CD4-positive, alpha-beta T cell (primary cell): ENCODE measurements around the gene ZNF438. TPM values are rescaled to one million over a fixed set of nuclear protein-coding genes. Genes with fewer than 3 reads are reported as not detected.

Source experiments
- ATAC-seq: fragments of 200-7000 bp; cut with Tn5 transposase; one replicate; pipeline ENCODE4 v1.10.0; 2022; ENCODE audit warnings: mild to moderate bottlenecking; ENCODE audit not compliant: poor library complexity
- CTCF ChIA-PET: fragments of 350-600 bp; sonication (Branson Sonifier 250); formaldehyde crosslinking; loops from one replicate; lab custom pipeline; 2021; ENCODE audit warnings: antibody characterized with exemption, inconsistent platforms; lab: Charles Lee
- POLR2A ChIA-PET: fragments of 350-600 bp; sonication (Branson Sonifier 250); formaldehyde crosslinking; loops from one replicate; lab custom pipeline; 2021; ENCODE audit warnings: antibody characterized with exemption, inconsistent platforms; lab: Charles Lee
- DNase-seq, 14 experiments: peaks; one replicate each; pipeline ENCODE4 v3.0.0-alpha.2; 2013 to 2020; ENCODE audit warnings: mixed read lengths in 2 of 14
- H3K27ac ChIP-seq, 2 donors: one replicate each; pipeline versions ENCODE4 v1.5.1 to v1.7.0; 2013; ENCODE audit warnings: low read length in 2 of 2, low read depth in 1 of 2, mild to moderate bottlenecking in 1 of 2
- H3K27me3 ChIP-seq, 2 experiments: 1 replicate in 1 of 2; 2 replicates in 1 of 2; pipeline versions ENCODE4 v1.6.1 to v1.7.0; 2013; ENCODE audit warnings: low read length in 2 of 2, control low read depth in 1 of 2, mild to moderate bottlenecking in 1 of 2, moderate library complexity in 1 of 2; ENCODE audit not compliant: insufficient read depth in 2 of 2, control insufficient read depth in 1 of 2
- H3K36me3 ChIP-seq: one replicate; pipeline ENCODE4 v1.6.1; 2013; ENCODE audit warnings: low read length, control low read depth; ENCODE audit not compliant: insufficient read depth
- H3K4me1 ChIP-seq: one replicate; pipeline ENCODE4 v1.6.1; 2013; ENCODE audit warnings: low read length, control low read depth; ENCODE audit not compliant: insufficient read depth
- H3K4me3 ChIP-seq: one replicate; pipeline ENCODE4 v1.5.1; 2013; ENCODE audit warnings: mild to moderate bottlenecking, low read length, moderate library complexity
- H3K9me3 ChIP-seq, 2 experiments: 1 replicate in 1 of 2; 2 replicates in 1 of 2; pipeline versions ENCODE4 v1.6.1 to v1.7.0; 2013; ENCODE audit warnings: low read length in 2 of 2, mild to moderate bottlenecking in 2 of 2, control low read depth in 1 of 2, moderate library complexity in 1 of 2; ENCODE audit not compliant: control insufficient read depth in 1 of 2, insufficient read depth in 1 of 2
- H3K27ac Mint-ChIP-seq: one replicate; pipeline ENCODE4 v1.8.0; 2020; ENCODE audit warnings: mixed read lengths
- H3K27me3 Mint-ChIP-seq: one replicate; pipeline ENCODE4 v1.8.0; 2021; ENCODE audit warnings: mixed read lengths
- H3K36me3 Mint-ChIP-seq: one replicate; pipeline ENCODE4 v1.8.0; 2021; ENCODE audit warnings: low read depth, mixed read lengths
- H3K4me1 Mint-ChIP-seq: one replicate; pipeline ENCODE4 v1.8.0; 2021; ENCODE audit warnings: low read depth, mixed read lengths
- H3K4me3 Mint-ChIP-seq: one replicate; pipeline ENCODE4 v1.8.0; 2020; ENCODE audit warnings: mild to moderate bottlenecking, mixed read lengths
- H3K9me3 Mint-ChIP-seq: one replicate; pipeline ENCODE4 v1.8.0; 2020; ENCODE audit warnings: mixed read lengths
- CTCF ChIP-seq: fragments of 200-600 bp; IDR thresholded peaks from one replicate; pipeline ENCODE4 v1.8.0; 2022; ENCODE audit warnings: antibody characterized with exemption, mild to moderate bottlenecking
- intact Hi-C, 2 experiments: fragments of 100-400 bp; cut with DNase I in 1 of 2; cut with micrococcal nuclease in 1 of 2; formaldehyde crosslinking; loops; one replicate each; pipeline versions ENCODE4 v1.15.1 to v1.9.0; 2023 to 2025; cut with DNase I, micrococcal nuclease
- total RNA-seq, 174 experiments: library from RNA in 2 of 174; stranded (reverse) in 2 of 174; gene quantifications; one replicate each; pipeline ENCODE4 v1.2.3 and lab custom pipeline; 2021 to 2026

ZNF438 gene
- total RNA-seq, 2 experiments from 2014 or later: 1.9 to 2.0 TPM

- no peaks in the 10 kb centered on the region for H3K36me3 ChIP-seq
- ATAC-seq (no peak), DNase-seq (no peak)
- ChIA-PET POLR2A (no interaction called here), CTCF (no interaction called here)
- Mint-ChIP-seq H3K4me1 (no peaks in the 10 kb centered on the region), H3K27me3 (no peaks in the 10 kb centered on the region), H3K4me3 (no peak overlapping the region), H3K9me3 (peaks cover 3% of the 10 kb centered on the region), H3K36me3 (peaks cover 4% of the 10 kb centered on the region), H3K27ac (no peak overlapping the region)
- H3K4me1 ChIP-seq: no peaks in the 10 kb centered on the region
- TF ChIP-seq CTCF: no peak
- H3K27ac ChIP-seq: no peak overlapping the region
- intact Hi-C loops: no loop called here
- no peaks in the 10 kb centered on the region for H3K27me3 ChIP-seq
- no peak overlapping the region for H3K4me3 ChIP-seq
- peaks cover 7 to 12% of the 10 kb centered on the region in 2 experiments for H3K9me3 ChIP-seq
Measured at GRCh38 chr10:30990351-30990750, 41.3 kb downstream of the ZNF438 start.

GRCh38 chr10:30988831-30989435 is 42.7 kb downstream of the ZNF438 start:
- H3K36me3 Mint-ChIP-seq: peaks cover 2% of the 10 kb centered on the region

GRCh38 chr10:30987463-30987862 is 44.2 kb downstream of the ZNF438 start:
- CTCF ChIA-PET: interaction anchor here (0.7 kb wide), 1 partner anchor 10 kb away, joined by 4 read pairs; no protein-coding TSS in a partner anchor
- Histone ChIP-seq H3K4me3 (no peak overlapping the region), H3K9me3 (no peaks in the 10 kb centered on the region), H3K27ac (no peak overlapping the region), H3K4me1 (no peaks in the 10 kb centered on the region), H3K36me3 (no peaks in the 10 kb centered on the region), H3K27me3 (no peaks in the 10 kb centered on the region)
- POLR2A ChIA-PET: no interaction called here
- Mint-ChIP-seq H3K36me3 (peaks cover 10% of the 10 kb centered on the region), H3K27me3 (no peaks in the 10 kb centered on the region), H3K4me3 (no peak overlapping the region), H3K4me1 (no peaks in the 10 kb centered on the region), H3K27ac (no peak overlapping the region), H3K9me3 (peaks cover 2% of the 10 kb centered on the region)
- DNase-seq: no peak
- no peak for ATAC-seq
- TF ChIP-seq CTCF: no peak
- intact Hi-C loops: no loop called here

More at GRCh38 chr10:30988831-30989435, 42.7 kb downstream of the ZNF438 start:
- no peaks in the 10 kb centered on the region for H3K9me3 Mint-ChIP-seq
- H3K4me1 Mint-ChIP-seq: no peaks in the 10 kb centered on the region
- Histone ChIP-seq H3K4me3 (no peak overlapping the region), H3K4me1 (no peaks in the 10 kb centered on the region), H3K36me3 (no peaks in the 10 kb centered on the region), H3K27me3 (no peaks in the 10 kb centered on the region), H3K9me3 (peaks cover 0 to 8% of the 10 kb centered on the region in 2 experiments), H3K27ac (no peak overlapping the region)
- ChIA-PET CTCF (no interaction called here), POLR2A (no interaction called here)
- intact Hi-C loops: no loop called here
- H3K27ac Mint-ChIP-seq: no peak overlapping the region
- no peak for TF ChIP-seq CTCF
- ATAC-seq (no peak), DNase-seq (no peak)
- no peaks in the 10 kb centered on the region for H3K27me3 Mint-ChIP-seq
- no peak overlapping the region for H3K4me3 Mint-ChIP-seq
